ENCODE data around the gene DTNB. TPM values are rescaled to one million over a fixed set of nuclear protein-coding genes. Genes with fewer than 3 reads are reported as not detected.

Gene DTNB
- total RNA-seq, 4 donors from 2014 or later: 12.4 to 28.8 (median 14.9) TPM

- Histone ChIP-seq H3K4me1 (no peaks in the 10 kb centered on the region), H3K4me3 (no peak overlapping the region), H3K27me3 (no peaks in the 10 kb centered on the region), H3K9me3 (no peaks in the 10 kb centered on the region), H3K27ac (no peak overlapping the region), H3K36me3 (no peaks in the 10 kb centered on the region)
- TF ChIP-seq POLR2A (IDR thresholded peaks at IDR 0.05) (no peak), CTCF (IDR thresholded peaks at IDR 0.05) (peak; percentile 36 to 65 (median 55))
- intact Hi-C loops (cut with DNase I; ENCODE audit: low total_unique reads): no loop called here
- peak; percentile 33 to 40 for DNase-seq
Measured at GRCh38 chr2:25664183-25664964, 9.0 kb downstream of the DTNB start.

- Histone ChIP-seq H3K9me3 (no peaks in the 10 kb centered on the region), H3K27ac (no peak overlapping the region), H3K36me3 (no peaks in the 10 kb centered on the region), H3K4me1 (no peaks in the 10 kb centered on the region), H3K4me3 (no peak overlapping the region), H3K27me3 (no peaks in the 10 kb centered on the region)
- intact Hi-C loops (cut with DNase I; ENCODE audit: low total_unique reads): no loop called here
- no peak for TF ChIP-seq POLR2A (IDR thresholded peaks at IDR 0.05)
- DNase-seq: no peak
Measured at GRCh38 chr2:25655316-25655715, 18.1 kb downstream of the DTNB start.

GRCh38 chr2:25654801-25655200, 18.6 kb downstream of the DTNB start:
- intact Hi-C loops (cut with DNase I; ENCODE audit: low total_unique reads): no loop called here
- no peak for DNase-seq
- no peaks in the 10 kb centered on the region for H3K9me3 ChIP-seq

GRCh38 chr2:25651782-25652455, 21.5 kb downstream of the DTNB start:
- H3K4me1 ChIP-seq: no peaks in the 10 kb centered on the region
- H3K4me3 ChIP-seq: no peak overlapping the region
- H3K9me3 ChIP-seq: no peaks in the 10 kb centered on the region
- no peaks in the 10 kb centered on the region for H3K27me3 ChIP-seq
- TF ChIP-seq CTCF (IDR thresholded peaks at IDR 0.05) (no peak), POLR2A (IDR thresholded peaks at IDR 0.05) (no peak)
- intact Hi-C loops (cut with DNase I; ENCODE audit: low total_unique reads): no loop called here
- no peak overlapping the region for H3K27ac ChIP-seq
- no peaks in the 10 kb centered on the region for H3K36me3 ChIP-seq
- no peak for DNase-seq

More at GRCh38 chr2:25654801-25655200, 18.6 kb downstream of the DTNB start:
- no peak for TF ChIP-seq POLR2A (IDR thresholded peaks at IDR 0.05)
- no peak for TF ChIP-seq CTCF (IDR thresholded peaks at IDR 0.05)
- no peaks in the 10 kb centered on the region for H3K27me3 ChIP-seq
- no peaks in the 10 kb centered on the region for H3K36me3 ChIP-seq
- H3K4me1 ChIP-seq: no peaks in the 10 kb centered on the region
- H3K4me3 ChIP-seq: no peak overlapping the region
- H3K27ac ChIP-seq: no peak overlapping the region

GRCh38 chr2:25651066-25651465, 22.3 kb downstream of the DTNB start:
- H3K9me3 ChIP-seq: no peaks in the 10 kb centered on the region
- no peaks in the 10 kb centered on the region for H3K36me3 ChIP-seq
- no peak for DNase-seq
- no peaks in the 10 kb centered on the region for H3K27me3 ChIP-seq
- no peak overlapping the region for H3K4me3 ChIP-seq
- H3K27ac ChIP-seq: no peak overlapping the region
- TF ChIP-seq CTCF (IDR thresholded peaks at IDR 0.05): no peak
- no peak for TF ChIP-seq POLR2A (IDR thresholded peaks at IDR 0.05)
- intact Hi-C loops (cut with DNase I; ENCODE audit: low total_unique reads): no loop called here
- H3K4me1 ChIP-seq: no peaks in the 10 kb centered on the region

All from uterus (tissue), 4 donors.